OCI-LY7 (cell line): ENCODE measurements around the gene NRXN2.

Experiments used
- CTCF ChIP-seq: fragments of 200-600 bp; sonication (generic); conservative IDR thresholded peaks from 2 replicates; pipeline ENCODE4 v1.5.1; 2014; ENCODE audit warnings: mild to moderate bottlenecking, antibody characterized with exemption, low read length, moderate library complexity, mixed read lengths
- EZH2phosphoT487 ChIP-seq: fragments of 200-600 bp; sonication (generic); IDR thresholded peaks from 2 replicates; pipeline ENCODE4 v1.6.1; 2018; ENCODE audit warnings: low read depth, borderline replicate concordance, mild to moderate bottlenecking, mixed run types, antibody characterized with exemption, low read length, moderate library complexity, mixed read lengths

GRCh38 chr11:64602466-64603070 is 120.4 kb downstream of the NRXN2 start:
- TF ChIP-seq CTCF (no peak), EZH2phosphoT487 (no peak)
